ENCODE results near the gene GHDC. TPM values are rescaled to one million over a fixed set of nuclear protein-coding genes. Genes with fewer than 3 reads are reported as not detected.
"Not testable (repeated sequence)": the region's sequence is repeated elsewhere in the genome, so short reads cannot be mapped to it uniquely, and the experiment has no call there.

GHDC gene
- 10 to 100 TPM; 28.8 to 41.3 (median 35.5) TPM for total RNA-seq

DNA sequence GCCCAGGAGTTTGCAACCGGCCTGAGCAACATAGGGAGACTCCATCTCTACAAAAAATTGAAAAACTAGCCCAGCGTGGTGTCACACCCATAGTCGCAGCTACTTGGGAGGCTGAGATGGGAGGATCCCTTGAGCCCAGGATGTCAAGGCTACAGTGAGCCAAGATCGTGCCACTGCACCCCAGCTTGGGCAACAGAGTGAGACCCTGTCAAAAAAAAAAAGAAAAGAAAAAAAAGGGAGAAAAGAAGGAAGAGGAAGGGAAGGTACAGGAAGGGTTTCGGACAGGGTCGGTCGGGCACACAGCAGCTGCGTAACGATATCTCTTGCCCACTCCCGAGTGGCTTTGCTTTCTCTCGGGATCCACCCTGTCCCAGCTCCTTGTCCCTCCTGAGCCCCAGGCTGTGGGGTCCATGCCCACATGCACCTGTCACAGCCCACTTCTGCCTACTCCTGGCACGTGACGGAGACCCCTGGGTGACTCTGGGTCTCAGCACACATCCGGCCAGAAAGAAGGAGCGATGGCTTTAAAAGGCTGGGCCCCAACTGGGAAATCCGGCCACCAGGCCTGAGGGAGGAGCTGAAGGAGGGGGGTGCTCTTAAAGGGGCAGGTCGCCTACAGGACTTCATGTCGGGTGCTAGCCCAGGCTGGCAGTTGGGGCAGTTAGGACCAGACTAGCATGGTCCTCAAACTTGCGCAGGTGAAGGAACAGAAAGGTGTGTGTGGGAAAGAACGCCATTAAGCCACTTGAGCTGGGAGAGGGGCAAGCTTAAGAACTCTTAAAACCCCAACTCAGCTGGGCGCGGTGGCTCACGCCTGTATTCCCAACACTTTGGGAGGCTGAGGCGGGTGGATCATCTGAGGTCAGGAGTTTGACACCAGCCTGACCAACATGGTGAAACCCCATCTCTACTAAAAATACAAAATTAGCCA is at the start of gene GHDC:
TSS of gene GHDC (minus strand) at position 526 of the 931 bp plus-strand sequence. CDS start 913 bp downstream, outside the sequence.
- ATAC-seq (ENCODE audit: low FRiP score) (peak; percentile 81), DNase-seq (ENCODE audit: low spot score) (peak; percentile 79)
- TF ChIP-seq, protein P1, sequence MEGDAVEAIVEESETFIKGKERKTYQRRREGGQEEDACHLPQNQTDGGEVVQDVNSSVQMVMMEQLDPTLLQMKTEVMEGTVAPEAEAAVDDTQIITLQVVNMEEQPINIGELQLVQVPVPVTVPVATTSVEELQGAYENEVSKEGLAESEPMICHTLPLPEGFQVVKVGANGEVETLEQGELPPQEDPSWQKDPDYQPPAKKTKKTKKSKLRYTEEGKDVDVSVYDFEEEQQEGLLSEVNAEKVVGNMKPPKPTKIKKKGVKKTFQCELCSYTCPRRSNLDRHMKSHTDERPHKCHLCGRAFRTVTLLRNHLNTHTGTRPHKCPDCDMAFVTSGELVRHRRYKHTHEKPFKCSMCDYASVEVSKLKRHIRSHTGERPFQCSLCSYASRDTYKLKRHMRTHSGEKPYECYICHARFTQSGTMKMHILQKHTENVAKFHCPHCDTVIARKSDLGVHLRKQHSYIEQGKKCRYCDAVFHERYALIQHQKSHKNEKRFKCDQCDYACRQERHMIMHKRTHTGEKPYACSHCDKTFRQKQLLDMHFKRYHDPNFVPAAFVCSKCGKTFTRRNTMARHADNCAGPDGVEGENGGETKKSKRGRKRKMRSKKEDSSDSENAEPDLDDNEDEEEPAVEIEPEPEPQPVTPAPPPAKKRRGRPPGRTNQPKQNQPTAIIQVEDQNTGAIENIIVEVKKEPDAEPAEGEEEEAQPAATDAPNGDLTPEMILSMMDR (IDR thresholded peaks at IDR 0.05) = no peak

- no peak for DNase-seq (ENCODE audit: low spot score)
- TF ChIP-seq, protein P1 (IDR thresholded peaks at IDR 0.05) = no peak
- ATAC-seq (ENCODE audit: low FRiP score) = no peak
Measured at GRCh38 chr17:42243493-42243982, 49.2 kb upstream of the GHDC start.

DNA sequence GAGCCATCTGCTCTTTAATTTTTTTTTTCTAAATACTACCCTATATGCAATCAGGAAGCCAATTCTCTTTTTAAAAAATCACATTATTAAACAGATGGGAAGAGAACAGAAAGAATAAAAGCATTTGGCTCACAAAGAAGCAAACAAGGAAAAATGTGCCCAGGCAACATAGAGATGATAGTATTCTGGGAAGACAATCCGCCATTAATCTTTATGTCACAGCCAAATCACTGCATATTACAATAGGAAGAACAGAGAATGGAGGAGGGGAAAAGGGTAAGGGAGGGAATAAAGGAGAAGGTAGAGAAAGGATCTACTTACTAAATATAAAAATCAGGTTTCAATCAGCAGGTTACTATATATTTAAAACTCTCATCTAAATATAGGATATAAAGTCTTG is 47.6 kb upstream of the GHDC start:
- TF ChIP-seq, protein P1 (IDR thresholded peaks at IDR 0.05) = no peak
- DNase-seq (ENCODE audit: low spot score) = no peak
- ATAC-seq (ENCODE audit: low FRiP score) = no peak

DNA sequence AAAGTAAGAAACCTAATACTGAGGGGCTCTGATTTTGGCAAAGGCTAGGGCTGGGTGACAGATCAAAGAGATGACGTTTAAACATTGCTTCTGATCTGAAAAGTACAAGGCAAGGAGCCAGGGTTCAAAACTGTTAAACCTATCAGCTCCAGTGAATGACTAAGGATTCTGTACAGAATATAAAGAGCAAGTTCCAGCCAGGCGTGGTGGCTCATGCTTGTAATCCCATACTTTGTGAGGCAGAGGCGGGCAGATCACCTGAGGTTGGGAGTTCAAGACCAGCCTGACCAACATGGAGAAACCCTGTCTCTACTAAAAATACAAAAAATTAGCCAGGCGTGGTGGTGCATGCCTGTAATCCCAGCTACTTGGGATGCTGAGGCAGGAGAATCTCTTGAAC is 46.6 kb upstream of the GHDC start:
- not testable (repeated sequence) for ATAC-seq (ENCODE audit: low FRiP score)

GRCh38 chr17:42240201-42240600 is 45.9 kb upstream of the GHDC start:
- TF ChIP-seq, protein P1 (IDR thresholded peaks at IDR 0.05) = no peak
- DNase-seq (ENCODE audit: low spot score) = no peak
- no peak for ATAC-seq (ENCODE audit: low FRiP score)

More for the DNA sequence above, 46.6 kb upstream of the GHDC start:
- DNase-seq (ENCODE audit: low spot score) = not testable (repeated sequence)

DNA sequence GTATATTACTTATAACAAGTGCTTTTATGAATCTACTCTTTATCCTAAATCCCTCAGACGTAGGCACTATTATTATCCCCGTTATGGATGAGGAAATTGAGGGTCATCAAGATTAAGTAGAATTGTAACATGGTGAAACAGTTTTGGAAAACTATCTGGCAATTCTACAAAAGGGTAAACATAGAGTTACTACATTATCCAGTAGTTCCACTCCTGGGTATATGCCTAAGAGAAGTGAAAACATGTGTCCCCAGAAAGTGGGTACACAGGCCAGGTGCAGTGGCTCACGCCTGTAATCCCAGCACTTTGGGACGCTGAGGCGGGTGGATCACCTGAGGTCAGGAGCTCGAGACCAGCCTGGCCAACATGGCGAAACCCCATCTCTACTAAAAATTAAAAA is 45.3 kb upstream of the GHDC start:
- DNase-seq (ENCODE audit: low spot score); ATAC-seq (ENCODE audit: low FRiP score): not testable (repeated sequence)

- no peak for DNase-seq (ENCODE audit: low spot score)
- no peak for ATAC-seq (ENCODE audit: low FRiP score)
- TF ChIP-seq, protein P1 (IDR thresholded peaks at IDR 0.05) = no peak
Measured at GRCh38 chr17:42236760-42237159, 42.5 kb upstream of the GHDC start.

DNA sequence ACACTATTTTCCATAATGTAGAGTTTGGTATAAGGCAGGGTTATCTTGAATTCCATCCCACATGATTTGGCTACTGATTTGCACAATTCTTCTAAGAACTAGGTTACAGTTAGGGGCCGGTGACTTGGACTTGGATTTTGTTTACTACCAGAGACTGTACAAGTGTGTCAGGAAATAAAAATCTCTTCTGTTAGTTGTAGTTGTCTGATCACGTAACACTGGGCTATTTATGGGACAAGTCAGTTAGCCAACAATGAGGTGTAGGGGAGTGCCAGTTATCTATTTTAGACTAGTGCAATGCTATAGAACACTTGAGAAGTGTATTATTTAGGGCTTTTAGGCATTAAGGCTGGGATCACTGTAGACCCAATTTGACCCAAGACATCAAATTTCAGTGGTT is 39.7 kb upstream of the GHDC start:
- no peak for ATAC-seq (ENCODE audit: low FRiP score)
- no peak for DNase-seq (ENCODE audit: low spot score)
- TF ChIP-seq, protein P1 (IDR thresholded peaks at IDR 0.05) = no peak

Data from omental fat pad (tissue), 4 donors.